Measurements from ENCODE around the gene ADGRD2.

Gene ADGRD2

DNA sequence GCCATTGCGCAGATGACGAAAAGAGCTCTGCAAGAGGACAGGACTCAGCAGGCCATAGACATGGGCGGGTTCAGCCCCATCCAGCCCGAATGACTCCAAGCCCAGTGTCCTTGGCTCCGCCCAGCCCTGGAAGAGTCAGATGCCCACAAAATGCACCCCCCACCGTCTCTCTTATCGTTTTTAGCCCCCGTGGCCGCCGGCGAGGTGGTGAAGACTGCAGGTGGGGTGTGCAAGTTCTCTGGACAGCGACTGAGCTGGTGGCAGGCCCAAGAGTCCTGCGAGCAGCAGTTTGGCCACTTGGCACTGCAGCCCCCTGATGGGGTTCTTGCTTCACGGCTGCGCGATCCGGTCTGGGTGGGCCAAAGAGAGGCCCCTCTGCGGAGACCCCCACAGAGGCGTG, 2.1 kb downstream of the ADGRD2 start:
- Histone ChIP-seq H3K4me3 (ENCODE audit: low read depth in 1 of 2, low read length in 2 of 2) (no peak overlapping the region), H3K9ac (ENCODE audit: low read length) (no peak overlapping the region), H3K27ac (ENCODE audit: low read depth, low read length) (no peak overlapping the region), H3K27me3 (ENCODE audit: control insufficient read depth in 1 of 2, insufficient read depth in 2 of 2, low read length in 2 of 2) (peaks cover 11 to 43% of the 10 kb centered on the region in 2 donors), H3K36me3 (ENCODE audit: insufficient read depth, low read length) (no peaks in the 10 kb centered on the region), H3K4me1 (ENCODE audit: insufficient read depth, low read length) (no peaks in the 10 kb centered on the region), H3K9me3 (ENCODE audit: low read length) (no peaks in the 10 kb centered on the region)

DNA sequence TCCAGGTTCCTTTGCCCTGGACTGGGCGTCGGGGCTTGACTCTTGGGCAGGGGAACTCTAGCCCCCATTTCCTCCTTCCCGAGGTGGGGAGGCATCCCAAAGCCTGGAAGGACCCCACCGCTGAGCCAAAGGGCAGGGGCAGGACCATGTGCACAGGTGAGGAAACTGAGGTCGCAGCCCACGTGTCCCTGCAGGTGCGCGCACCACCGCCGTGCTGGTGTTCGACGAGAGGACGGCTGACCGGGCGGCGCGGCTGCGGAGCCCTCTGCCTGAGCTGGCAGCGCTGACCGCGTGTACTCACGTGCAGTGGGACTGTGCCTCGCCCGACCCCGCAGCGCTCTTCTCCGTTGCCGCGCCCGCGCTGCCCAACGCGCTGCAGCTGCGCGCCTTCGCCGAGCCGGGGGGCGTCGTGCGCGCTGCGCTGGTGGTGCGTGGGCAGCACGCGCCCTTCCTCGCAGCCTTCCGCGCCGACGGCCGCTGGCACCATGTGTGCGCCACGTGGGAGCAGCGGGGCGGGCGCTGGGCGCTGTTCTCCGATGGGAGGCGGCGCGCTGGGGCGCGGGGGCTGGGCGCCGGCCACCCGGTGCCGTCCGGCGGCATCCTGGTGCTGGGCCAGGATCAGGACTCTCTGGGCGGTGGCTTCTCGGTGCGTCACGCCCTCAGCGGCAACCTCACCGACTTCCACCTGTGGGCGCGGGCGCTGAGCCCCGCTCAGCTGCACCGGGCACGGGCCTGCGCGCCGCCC, 2.8 kb downstream of the ADGRD2 start:
- Histone ChIP-seq H3K36me3 (ENCODE audit: insufficient read depth, low read length) (no peaks in the 10 kb centered on the region), H3K9me3 (ENCODE audit: low read length) (no peaks in the 10 kb centered on the region), H3K27ac (ENCODE audit: low read depth, low read length) (no peak overlapping the region), H3K27me3 (ENCODE audit: control insufficient read depth in 1 of 2, insufficient read depth in 2 of 2, low read length in 2 of 2) (peaks cover 11 to 43% of the 10 kb centered on the region in 2 donors), H3K4me3 (ENCODE audit: low read depth in 1 of 2, low read length in 2 of 2) (no peak overlapping the region), H3K4me1 (ENCODE audit: insufficient read depth, low read length) (no peaks in the 10 kb centered on the region), H3K9ac (ENCODE audit: low read length) (no peak overlapping the region)

DNA sequence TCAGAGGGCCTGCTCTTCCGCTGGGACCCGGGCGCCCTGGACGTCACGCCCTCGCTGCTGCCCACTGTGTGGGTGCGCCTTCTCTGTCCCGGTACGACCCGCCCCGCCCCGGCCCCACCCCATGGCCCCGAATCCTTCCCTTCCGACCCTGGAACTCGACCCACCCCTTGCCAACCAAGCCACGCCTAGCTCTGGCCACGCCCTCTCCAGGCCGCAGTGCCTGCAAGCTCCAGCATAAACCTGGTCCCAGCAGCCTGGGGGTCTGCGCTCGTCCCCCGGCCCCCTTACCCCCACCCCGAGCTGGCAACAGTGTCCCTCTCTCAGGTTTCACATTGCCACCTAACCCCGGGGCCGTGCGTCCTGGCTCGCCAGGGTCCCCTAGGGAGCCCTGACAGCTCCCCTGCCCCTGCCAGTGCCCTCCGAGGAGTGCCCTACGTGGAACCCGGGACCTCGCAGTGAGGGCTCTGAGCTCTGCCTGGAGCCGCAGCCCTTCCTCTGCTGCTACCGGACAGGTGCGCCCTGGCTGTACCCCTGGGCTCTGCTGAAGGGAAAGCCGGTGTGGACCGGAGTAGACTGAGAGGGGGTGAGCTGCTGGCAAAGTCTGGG, 3.4 kb downstream of the ADGRD2 start:
- peaks cover 11 to 43% of the 10 kb centered on the region in 2 donors for H3K27me3 ChIP-seq (ENCODE audit: control insufficient read depth in 1 of 2, insufficient read depth in 2 of 2, low read length in 2 of 2)
- no peak overlapping the region for H3K27ac ChIP-seq (ENCODE audit: low read depth, low read length)
- H3K9ac ChIP-seq (ENCODE audit: low read length) = no peak overlapping the region
- no peaks in the 10 kb centered on the region for H3K9me3 ChIP-seq (ENCODE audit: low read length)
- no peaks in the 10 kb centered on the region for H3K36me3 ChIP-seq (ENCODE audit: insufficient read depth, low read length)
- no peaks in the 10 kb centered on the region for H3K4me1 ChIP-seq (ENCODE audit: insufficient read depth, low read length)
- no peak overlapping the region for H3K4me3 ChIP-seq (ENCODE audit: low read depth in 1 of 2, low read length in 2 of 2)

DNA sequence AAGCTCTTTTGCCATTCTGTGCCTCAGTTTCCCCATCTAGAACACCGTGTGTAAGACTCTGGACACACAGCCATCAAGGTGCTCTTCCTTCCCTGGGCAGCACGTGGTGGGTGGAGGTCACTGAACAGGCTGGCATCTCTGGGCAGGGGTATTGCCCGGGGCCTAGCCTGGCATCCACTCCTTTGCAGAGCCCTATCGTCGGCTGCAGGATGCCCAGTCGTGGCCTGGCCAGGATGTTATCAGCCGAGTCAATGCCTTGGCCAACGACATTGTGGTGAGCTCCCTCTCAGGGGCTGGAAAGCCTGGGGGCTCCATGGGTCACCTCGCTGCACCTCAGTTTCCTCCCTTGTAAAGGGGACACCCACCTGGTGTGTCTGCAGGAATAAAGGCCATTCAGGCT, 4.0 kb downstream of the ADGRD2 start:
- peaks cover 11 to 43% of the 10 kb centered on the region in 2 donors for H3K27me3 ChIP-seq (ENCODE audit: control insufficient read depth in 1 of 2, insufficient read depth in 2 of 2, low read length in 2 of 2)
- no peaks in the 10 kb centered on the region for H3K9me3 ChIP-seq (ENCODE audit: low read length)
- no peak overlapping the region for H3K27ac ChIP-seq (ENCODE audit: low read depth, low read length)
- no peaks in the 10 kb centered on the region for H3K36me3 ChIP-seq (ENCODE audit: insufficient read depth, low read length)
- H3K4me3 ChIP-seq (ENCODE audit: low read depth in 1 of 2, low read length in 2 of 2) = no peak overlapping the region
- H3K9ac ChIP-seq (ENCODE audit: low read length) = no peak overlapping the region
- no peaks in the 10 kb centered on the region for H3K4me1 ChIP-seq (ENCODE audit: insufficient read depth, low read length)

DNA sequence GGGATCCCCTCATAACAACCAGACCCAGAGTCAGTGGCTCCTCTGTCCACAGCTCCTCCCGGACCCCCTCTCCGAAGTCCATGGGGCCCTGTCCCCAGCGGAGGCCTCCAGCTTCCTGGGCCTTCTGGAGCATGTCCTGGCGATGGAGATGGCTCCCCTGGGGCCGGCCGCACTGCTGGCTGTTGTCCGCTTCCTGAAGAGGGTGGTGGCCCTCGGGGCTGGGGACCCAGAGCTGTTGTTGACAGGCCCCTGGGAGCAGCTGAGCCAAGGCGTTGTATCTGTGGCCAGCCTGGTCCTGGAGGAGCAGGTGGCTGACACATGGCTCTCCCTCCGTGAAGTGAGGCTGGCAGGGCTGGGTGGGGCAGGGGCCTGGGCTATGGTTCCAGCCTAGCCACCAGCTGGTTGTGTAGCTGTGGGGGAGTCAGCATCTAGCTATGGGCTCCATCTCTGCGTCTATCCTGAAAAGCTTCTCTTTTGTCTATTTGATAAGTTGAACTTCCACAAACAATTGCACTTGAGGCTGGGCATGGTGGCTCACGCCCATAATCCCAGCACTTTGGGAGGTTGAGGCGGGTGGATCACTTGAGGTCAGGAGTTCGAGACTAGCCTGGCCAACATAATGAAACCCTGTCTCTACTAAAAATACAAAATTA, 4.7 kb downstream of the ADGRD2 start:
- H3K27me3 ChIP-seq (ENCODE audit: control insufficient read depth in 1 of 2, insufficient read depth in 2 of 2, low read length in 2 of 2) = peaks cover 11 to 39% of the 10 kb centered on the region in 2 donors
- H3K4me1 ChIP-seq (ENCODE audit: insufficient read depth, low read length) = no peaks in the 10 kb centered on the region
- H3K9ac ChIP-seq (ENCODE audit: low read length) = no peak overlapping the region
- H3K4me3 ChIP-seq (ENCODE audit: low read depth in 1 of 2, low read length in 2 of 2) = no peak overlapping the region
- no peak overlapping the region for H3K27ac ChIP-seq (ENCODE audit: low read depth, low read length)
- H3K36me3 ChIP-seq (ENCODE audit: insufficient read depth, low read length) = no peaks in the 10 kb centered on the region
- H3K9me3 ChIP-seq (ENCODE audit: low read length) = no peaks in the 10 kb centered on the region

DNA sequence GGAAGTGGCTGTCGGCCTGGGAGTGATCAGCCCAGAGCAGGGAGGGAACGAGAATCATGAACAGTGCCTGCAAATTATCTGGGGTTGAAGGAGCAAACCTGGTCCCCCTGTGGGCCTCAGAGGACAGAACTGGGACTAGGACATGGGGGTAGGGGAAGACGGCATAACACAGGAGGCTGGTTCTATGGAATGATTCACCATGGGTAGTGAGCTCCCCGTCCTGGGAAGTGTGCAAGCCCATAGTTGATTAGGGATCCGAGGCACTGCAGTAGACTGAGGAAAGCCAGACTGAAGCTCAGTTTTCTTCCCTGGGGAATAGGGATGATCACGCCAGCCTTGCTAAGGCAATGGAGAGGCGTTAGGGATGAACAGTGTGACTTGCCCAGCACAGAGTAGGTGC, 5.6 kb downstream of the ADGRD2 start:
- Histone ChIP-seq H3K9me3 (ENCODE audit: low read length) (no peaks in the 10 kb centered on the region), H3K9ac (ENCODE audit: low read length) (no peak overlapping the region), H3K27ac (ENCODE audit: low read depth, low read length) (no peak overlapping the region), H3K27me3 (ENCODE audit: control insufficient read depth in 1 of 2, insufficient read depth in 2 of 2, low read length in 2 of 2) (peaks cover 6 to 30% of the 10 kb centered on the region in 2 donors), H3K4me1 (ENCODE audit: insufficient read depth, low read length) (no peaks in the 10 kb centered on the region), H3K4me3 (ENCODE audit: low read depth in 1 of 2, low read length in 2 of 2) (no peak overlapping the region), H3K36me3 (ENCODE audit: insufficient read depth, low read length) (no peaks in the 10 kb centered on the region)

DNA sequence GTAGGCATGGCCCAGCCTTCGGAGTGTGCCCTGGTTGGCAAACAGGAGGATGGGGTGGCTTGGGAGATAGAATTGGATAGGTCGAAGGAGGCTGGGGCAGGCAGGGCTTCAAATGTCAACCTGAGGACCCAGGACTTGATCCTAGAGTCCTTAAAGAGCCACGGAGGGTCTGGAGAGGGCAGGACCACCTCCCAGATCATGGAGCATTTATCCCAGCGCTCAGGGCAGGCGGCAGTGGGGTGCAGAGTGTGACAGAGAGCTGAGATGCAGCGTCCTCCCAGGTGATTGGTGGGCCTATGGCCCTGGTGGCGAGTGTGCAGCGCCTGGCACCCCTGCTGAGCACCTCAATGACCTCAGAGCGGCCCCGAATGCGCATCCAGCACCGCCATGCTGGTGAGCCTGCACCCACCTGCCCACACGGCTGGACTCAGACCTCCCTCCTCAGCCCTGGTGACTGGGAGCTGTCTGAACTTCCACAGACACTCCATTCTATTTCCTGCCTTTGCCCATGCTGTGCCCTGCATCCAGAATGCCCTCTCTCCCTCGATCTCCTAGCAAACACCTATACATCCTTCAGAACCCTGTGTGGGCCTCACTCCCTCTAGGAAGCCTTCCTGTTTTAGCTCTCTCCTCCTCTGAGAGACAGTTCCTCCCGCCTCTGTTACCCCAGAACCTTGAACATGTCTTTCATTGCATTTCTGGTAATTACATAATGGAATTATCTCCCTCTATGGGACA, 6.3 kb downstream of the ADGRD2 start:
- Histone ChIP-seq H3K27me3 (ENCODE audit: control insufficient read depth in 1 of 2, insufficient read depth in 2 of 2, low read length in 2 of 2) (peaks cover 4 to 23% of the 10 kb centered on the region in 2 donors), H3K9ac (ENCODE audit: low read length) (no peak overlapping the region), H3K9me3 (ENCODE audit: low read length) (no peaks in the 10 kb centered on the region), H3K4me1 (ENCODE audit: insufficient read depth, low read length) (no peaks in the 10 kb centered on the region), H3K27ac (ENCODE audit: low read depth, low read length) (no peak overlapping the region), H3K36me3 (ENCODE audit: insufficient read depth, low read length) (no peaks in the 10 kb centered on the region), H3K4me3 (ENCODE audit: low read depth in 1 of 2, low read length in 2 of 2) (no peak overlapping the region)

DNA sequence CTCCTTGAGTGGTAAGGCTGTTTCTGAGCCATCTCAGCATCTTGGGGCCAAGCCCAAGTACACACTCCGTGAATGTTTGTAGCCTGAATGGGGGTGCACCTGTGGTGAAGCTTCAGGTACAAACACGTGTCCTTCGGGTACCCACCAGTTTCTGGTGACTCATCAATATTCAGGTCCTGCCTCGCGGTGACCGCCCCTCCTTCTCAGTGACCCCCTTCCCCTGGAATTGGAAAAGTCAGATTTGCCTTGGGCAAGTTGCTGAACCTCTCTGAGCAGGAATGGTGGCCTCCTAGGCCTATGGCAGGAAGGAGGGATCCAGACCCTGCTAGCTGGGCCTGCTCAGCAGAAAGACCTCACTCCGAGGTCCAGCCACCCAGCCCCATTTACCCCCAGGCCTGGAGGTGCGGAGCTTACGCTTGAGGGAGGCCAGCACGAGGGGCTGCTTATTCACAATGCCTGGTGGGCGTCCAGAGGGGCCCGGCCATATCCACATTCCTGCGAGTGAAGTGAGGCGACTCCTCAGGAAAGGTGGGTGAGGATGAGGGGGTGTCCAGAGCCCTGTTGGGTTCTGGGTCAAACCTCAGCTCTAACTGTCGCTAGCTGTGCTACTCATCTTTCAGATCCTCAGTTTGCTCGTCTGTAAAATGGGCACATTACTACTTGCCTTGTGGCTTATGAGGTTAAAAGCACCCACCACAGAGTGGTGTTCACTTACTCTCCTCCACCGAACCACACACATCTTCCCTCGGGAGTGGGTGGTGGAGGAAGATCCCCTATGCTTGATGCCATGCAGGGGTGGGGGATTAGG, 7.0 kb downstream of the ADGRD2 start:
- Histone ChIP-seq H3K36me3 (ENCODE audit: insufficient read depth, low read length) (no peaks in the 10 kb centered on the region), H3K27ac (ENCODE audit: low read depth, low read length) (no peak overlapping the region), H3K9me3 (ENCODE audit: low read length) (no peaks in the 10 kb centered on the region), H3K4me1 (ENCODE audit: insufficient read depth, low read length) (no peaks in the 10 kb centered on the region), H3K4me3 (ENCODE audit: low read depth in 1 of 2, low read length in 2 of 2) (no peak overlapping the region), H3K9ac (ENCODE audit: low read length) (no peak overlapping the region), H3K27me3 (ENCODE audit: control insufficient read depth in 1 of 2, insufficient read depth in 2 of 2, low read length in 2 of 2) (peaks cover 1 to 18% of the 10 kb centered on the region in 2 donors)

DNA sequence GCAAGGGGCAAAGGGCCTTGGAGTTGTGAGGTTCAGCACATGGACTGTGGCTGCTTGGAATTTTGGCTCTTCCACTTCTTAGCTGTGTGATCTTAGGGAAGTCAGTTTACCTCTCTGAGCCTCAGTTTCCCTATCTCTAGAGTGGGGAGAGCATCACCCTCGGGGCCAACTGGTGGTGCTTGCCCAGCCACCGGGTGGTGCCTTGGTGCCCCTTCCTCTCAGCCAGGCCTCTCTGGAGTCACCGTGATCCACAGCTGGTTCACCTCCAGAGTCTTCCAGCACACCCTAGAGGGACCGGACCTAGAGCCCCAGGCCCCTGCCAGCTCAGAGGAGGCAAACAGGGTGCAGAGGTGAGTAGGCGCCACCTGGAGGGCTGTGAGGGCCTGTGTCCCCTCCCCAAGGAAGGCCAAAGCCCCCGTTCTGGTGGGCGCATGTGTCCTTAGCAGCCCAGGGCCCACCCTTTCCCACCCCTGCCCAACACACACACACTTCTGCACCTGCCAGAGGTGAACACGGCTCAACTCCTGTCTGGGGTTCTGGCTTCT, 7.7 kb downstream of the ADGRD2 start:
- Histone ChIP-seq H3K4me1 (ENCODE audit: insufficient read depth, low read length) (no peaks in the 10 kb centered on the region), H3K4me3 (ENCODE audit: low read depth in 1 of 2, low read length in 2 of 2) (no peak overlapping the region), H3K9me3 (ENCODE audit: low read length) (no peaks in the 10 kb centered on the region), H3K27me3 (ENCODE audit: control insufficient read depth in 1 of 2, insufficient read depth in 2 of 2, low read length in 2 of 2) (peaks cover 0 to 12% of the 10 kb centered on the region in 2 donors), H3K27ac (ENCODE audit: low read depth, low read length) (no peak overlapping the region), H3K9ac (ENCODE audit: low read length) (no peak overlapping the region), H3K36me3 (ENCODE audit: insufficient read depth, low read length) (no peaks in the 10 kb centered on the region)

DNA sequence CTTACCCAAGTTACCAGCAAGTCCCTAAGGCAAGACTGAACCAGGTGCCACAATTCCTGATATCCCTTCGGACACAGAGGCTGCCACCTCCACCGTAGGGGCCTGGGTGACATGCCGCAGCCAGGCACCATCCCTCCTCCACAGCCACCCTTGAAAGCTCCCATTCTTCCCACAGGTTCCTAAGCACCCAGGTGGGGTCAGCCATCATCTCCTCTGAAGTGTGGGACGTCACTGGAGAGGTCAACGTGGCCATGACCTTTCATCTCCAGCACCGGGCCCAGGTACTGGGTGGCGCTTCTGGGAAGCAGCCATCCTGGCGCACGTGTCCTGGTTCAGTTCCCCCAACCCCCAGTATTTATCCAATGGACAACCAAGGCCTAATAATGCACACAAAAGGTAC, 8.2 kb downstream of the ADGRD2 start:
- Histone ChIP-seq H3K9ac (ENCODE audit: low read length) (no peak overlapping the region), H3K27me3 (ENCODE audit: control insufficient read depth in 1 of 2, insufficient read depth in 2 of 2, low read length in 2 of 2) (peaks cover 0 to 8% of the 10 kb centered on the region in 2 donors), H3K4me3 (ENCODE audit: low read depth in 1 of 2, low read length in 2 of 2) (no peak overlapping the region), H3K4me1 (ENCODE audit: insufficient read depth, low read length) (no peaks in the 10 kb centered on the region), H3K27ac (ENCODE audit: low read depth, low read length) (no peak overlapping the region), H3K9me3 (ENCODE audit: low read length) (no peaks in the 10 kb centered on the region), H3K36me3 (ENCODE audit: insufficient read depth, low read length) (no peaks in the 10 kb centered on the region)

Data from muscle layer of colon (tissue), 2 donors.